Endothelial cell of umbilical vein (primary cell): ENCODE data around the gene RNF5. TPM values are rescaled to one million over a fixed set of nuclear protein-coding genes. Genes with fewer than 3 reads are reported as not detected.

ENCODE experiments used
- BruUV-seq: library from RNA; stranded (reverse); fragments of 400-500 nt; replicated peaks from 2 replicates; lab custom pipeline; 2021; lab: Mats Ljungman, UMichigan
- CTCF ChIA-PET: fragments of 300-600, 350-600 bp; sonication (Branson Sonifier 250); formaldehyde crosslinking; loops from one replicate; lab custom pipeline; 2021; ENCODE audit warnings: antibody characterized with exemption, inconsistent platforms; lab: Charles Lee
- POLR2A ChIA-PET: fragments of 300-600, 350-600 bp; sonication (Branson Sonifier 250); formaldehyde crosslinking; loops from one replicate; lab custom pipeline; 2021; ENCODE audit warnings: antibody characterized with exemption, inconsistent platforms; lab: Charles Lee
- DNase-seq: peaks from one replicate; pipeline ENCODE4 v3.0.0-alpha.2; 2011; ENCODE audit warnings: low read depth, low spot score
- FAIRE-seq: peaks from 2 replicates; lab custom pipeline; 2011; peaks lifted over from hg19 to GRCh38; lab: Jason Lieb, UNC
- H2AFZ ChIP-seq: 2 replicates; pipeline ENCODE4 v1.6.0; 2012; ENCODE audit warnings: low read depth, low read length, control low read depth, inconsistent platforms
- H3K27ac ChIP-seq: 2 replicates; pipeline ENCODE4 v1.5.1; 2011; ENCODE audit warnings: low read depth, mild to moderate bottlenecking, control low read depth, low read length, moderate library complexity; ENCODE audit not compliant: insufficient read depth
- H3K27me3 ChIP-seq, 2 experiments: 2 replicates each; pipeline versions ENCODE4 v1.6.0 to v1.6.1; 2011; ENCODE audit warnings: low read length in 2 of 2, mixed read lengths in 1 of 2; ENCODE audit not compliant: control insufficient read depth in 2 of 2, insufficient read depth in 2 of 2
- H3K36me3 ChIP-seq, 2 experiments: 2 replicates in 1 of 2; 3 replicates in 1 of 2; pipeline ENCODE4 v1.5.1; 2011; ENCODE audit warnings: low read length in 2 of 2, mild to moderate bottlenecking in 1 of 2, moderate library complexity in 1 of 2; ENCODE audit not compliant: control insufficient read depth in 2 of 2, insufficient read depth in 2 of 2; ENCODE audit errors: extremely low read depth in 1 of 2
- H3K4me1 ChIP-seq: 3 replicates; pipeline ENCODE4 v1.5.1; 2011; ENCODE audit warnings: mild to moderate bottlenecking, low read length; ENCODE audit not compliant: control insufficient read depth, insufficient read depth; ENCODE audit errors: extremely low read depth
- H3K4me2 ChIP-seq: 2 replicates; pipeline ENCODE4 v1.6.1; 2011; ENCODE audit warnings: low read length, control low read depth, mixed read lengths; ENCODE audit not compliant: insufficient read depth
- H3K4me3 ChIP-seq, 3 experiments: fragments of 200-600 bp in 1 of 3; sonication (generic), shearing (Covaris generic) in 1 of 3; replicated peaks in 1 of 3; 2 replicates each; pipeline ENCODE4 v1.5.1; 2011 to 2016; ENCODE audit warnings: control low read depth in 3 of 3, low read length in 3 of 3, mild to moderate bottlenecking in 2 of 3, inconsistent platforms in 1 of 3, low read depth in 1 of 3, moderate library complexity in 1 of 3; ENCODE audit not compliant: insufficient read depth in 1 of 3
- H3K79me2 ChIP-seq: 2 replicates; pipeline ENCODE4 v1.6.0; 2012; ENCODE audit warnings: low read length, inconsistent platforms; ENCODE audit not compliant: control insufficient read depth, insufficient read depth
- H3K9ac ChIP-seq: replicated peaks from 2 replicates; pipeline ENCODE3; 2011; ENCODE audit warnings: low read length, control low read depth; ENCODE audit not compliant: insufficient read depth; ENCODE audit errors: extremely low read depth
- H3K9me1 ChIP-seq: replicated peaks from 3 replicates; pipeline ENCODE4 v1.6.0; 2011; ENCODE audit warnings: mild to moderate bottlenecking, low read length; ENCODE audit not compliant: control insufficient read depth, insufficient read depth; ENCODE audit errors: extremely low read depth
- H3K9me3 ChIP-seq: replicated peaks from 2 replicates; pipeline ENCODE4 v1.5.1; 2012; ENCODE audit warnings: low read length, inconsistent platforms; ENCODE audit not compliant: control insufficient read depth, insufficient read depth
- H4K20me1 ChIP-seq: replicated peaks from 2 replicates; pipeline ENCODE3; 2011; ENCODE audit warnings: mild to moderate bottlenecking, low read length; ENCODE audit not compliant: control insufficient read depth, insufficient read depth; ENCODE audit errors: extremely low read depth
- EZH2 ChIP-seq: IDR thresholded peaks from 2 replicates; pipeline ENCODE4 v1.6.1; 2012; ENCODE audit warnings: borderline replicate concordance, low read depth, mild to moderate bottlenecking, moderate library complexity, low read length, inconsistent platforms; ENCODE audit not compliant: severe bottlenecking
- GATA2 ChIP-seq: IDR thresholded peaks from 2 replicates; pipeline ENCODE4 v1.7.0; 2011; ENCODE audit warnings: low read depth, mild to moderate bottlenecking, moderate library complexity, mixed read lengths, low read length; ENCODE audit not compliant: insufficient read length, insufficient read depth
- JUN ChIP-seq: IDR thresholded peaks from 2 replicates; pipeline ENCODE4 v1.6.1; 2011; ENCODE audit warnings: borderline replicate concordance, low read depth; ENCODE audit not compliant: insufficient read length, insufficient read depth
- dilution Hi-C: fragments of 300-500 bp; cut with MboI; formaldehyde crosslinking; loops from one replicate; pipeline ENCODE4 v1.15.0; 2019; ENCODE audit warnings: low sequenced_read_pairs; ENCODE audit not compliant: extremely low pct_ligation_motif_present
- intact Hi-C: fragments of 100-400 bp; cut with micrococcal nuclease; formaldehyde crosslinking; loops from one replicate; pipeline ENCODE4 v1.10.0; 2022
- polyA plus RNA-seq, 4 experiments: library from polyadenylated mRNA; depleted of rRNA in 3 of 4; stranded (reverse) in 3 of 4; unstranded in 1 of 4; fragments of >200 nt; gene quantifications; 2 replicates each; pipeline versions ENCODE4 v1.2.1 to v1.2.3, GENCODE V29; 2011 to 2012; ENCODE audit warnings: missing spikeins in 1 of 4
- total RNA-seq: library from RNA; stranded (reverse); gene quantifications from 2 replicates; pipeline ENCODE4 v1.2.3, GENCODE V29; 2021
- TF ChIP-seq, protein P1 (sequence below): IDR thresholded peaks from 2 replicates; pipeline ENCODE4 v1.6.1; 2011; ENCODE audit not compliant: insufficient read depth, insufficient read length
- TF ChIP-seq, protein P2 (sequence below), 2 donors: IDR thresholded peaks; 1 replicate in 1 of 2; 2 replicates in 1 of 2; pipeline ENCODE4 v1.5.1; 2011; ENCODE audit warnings: low read length in 2 of 2, mild to moderate bottlenecking in 2 of 2, moderate library complexity in 2 of 2, control low read depth in 1 of 2, inconsistent platforms in 1 of 2, low read depth in 1 of 2; ENCODE audit not compliant: insufficient read depth in 1 of 2; ENCODE audit errors: extremely low read depth in 1 of 2

Gene RNF5
- total and polyA plus RNA-seq, 2 donors (not counting 3 experiments of a cell fraction or from before 2014, with no cell fraction given), result 49.2 to 100 TPM

DNA sequence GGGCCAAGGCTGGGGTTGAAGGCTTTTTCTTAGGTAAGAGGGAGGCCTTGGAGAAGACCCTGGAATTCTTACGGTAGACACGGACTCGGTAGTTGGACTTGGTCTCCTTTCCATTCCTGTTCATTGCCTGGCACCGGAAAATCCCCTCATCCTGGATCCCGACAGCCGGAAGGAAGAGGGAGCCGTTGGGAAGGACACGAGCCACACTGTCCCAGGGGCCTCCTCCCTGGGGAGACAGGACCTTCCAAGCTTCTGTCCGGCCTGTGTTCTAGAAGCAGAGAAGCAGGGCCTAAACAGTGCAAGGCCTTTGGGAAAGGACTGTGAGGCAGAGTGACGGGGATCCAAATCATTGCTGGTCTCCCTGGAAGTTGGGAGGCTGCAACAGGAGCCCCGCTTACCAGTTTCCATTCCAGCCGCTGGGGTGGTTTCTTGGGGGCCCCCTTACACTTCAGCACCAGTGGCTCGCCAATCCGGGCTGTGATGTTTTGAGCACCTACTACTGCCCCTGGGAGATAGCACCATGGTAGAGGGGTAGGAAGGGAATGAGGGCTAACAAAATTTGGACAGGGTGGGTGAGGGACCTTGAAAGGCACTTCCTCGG, 5.4 kb downstream of the RNF5 start:
- Histone ChIP-seq H3K27me3 (no peaks in the 10 kb centered on the region), H3K79me2 (peaks cover 14% of the 10 kb centered on the region), H3K9me3 (no peaks in the 10 kb centered on the region), H3K27ac (no peak overlapping the region), H2AFZ (no peak overlapping the region), H3K4me2 (no peak overlapping the region), H3K9me1 (no peaks in the 10 kb centered on the region), H4K20me1 (no peaks in the 10 kb centered on the region), H3K4me3 (no peak overlapping the region), H3K9ac (no peak overlapping the region), H3K4me1 (peaks cover 21% of the 10 kb centered on the region), H3K36me3 (peaks cover 3 to 36% of the 10 kb centered on the region in 2 experiments)
- FAIRE-seq (no peak), DNase-seq (no peak)
- no TSS peak for BruUV-seq
- intact Hi-C loops, result no loop called here
- TF ChIP-seq EZH2 (no peak), GATA2 (no peak), JUN (no peak)
- TF ChIP-seq, protein P1, sequence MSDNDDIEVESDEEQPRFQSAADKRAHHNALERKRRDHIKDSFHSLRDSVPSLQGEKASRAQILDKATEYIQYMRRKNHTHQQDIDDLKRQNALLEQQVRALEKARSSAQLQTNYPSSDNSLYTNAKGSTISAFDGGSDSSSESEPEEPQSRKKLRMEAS, result no peak
- TF ChIP-seq, protein P2, sequence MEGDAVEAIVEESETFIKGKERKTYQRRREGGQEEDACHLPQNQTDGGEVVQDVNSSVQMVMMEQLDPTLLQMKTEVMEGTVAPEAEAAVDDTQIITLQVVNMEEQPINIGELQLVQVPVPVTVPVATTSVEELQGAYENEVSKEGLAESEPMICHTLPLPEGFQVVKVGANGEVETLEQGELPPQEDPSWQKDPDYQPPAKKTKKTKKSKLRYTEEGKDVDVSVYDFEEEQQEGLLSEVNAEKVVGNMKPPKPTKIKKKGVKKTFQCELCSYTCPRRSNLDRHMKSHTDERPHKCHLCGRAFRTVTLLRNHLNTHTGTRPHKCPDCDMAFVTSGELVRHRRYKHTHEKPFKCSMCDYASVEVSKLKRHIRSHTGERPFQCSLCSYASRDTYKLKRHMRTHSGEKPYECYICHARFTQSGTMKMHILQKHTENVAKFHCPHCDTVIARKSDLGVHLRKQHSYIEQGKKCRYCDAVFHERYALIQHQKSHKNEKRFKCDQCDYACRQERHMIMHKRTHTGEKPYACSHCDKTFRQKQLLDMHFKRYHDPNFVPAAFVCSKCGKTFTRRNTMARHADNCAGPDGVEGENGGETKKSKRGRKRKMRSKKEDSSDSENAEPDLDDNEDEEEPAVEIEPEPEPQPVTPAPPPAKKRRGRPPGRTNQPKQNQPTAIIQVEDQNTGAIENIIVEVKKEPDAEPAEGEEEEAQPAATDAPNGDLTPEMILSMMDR (IDR thresholded peaks at IDR 0.05; ENCODE audit: extremely low read depth in 1 of 2, insufficient read depth in 1 of 2, low read depth in 1 of 2, low read length in 2 of 2), result no peak
- dilution Hi-C loops, result no loop called here
- CTCF ChIA-PET, result interaction anchor here (1.7 kb wide), 1 partner anchor 12 kb away, joined by 5 read pairs; no protein-coding TSS in a partner anchor
- POLR2A ChIA-PET, result no interaction called here
